ENCODE measurements around the gene LRRK1.

DNA sequence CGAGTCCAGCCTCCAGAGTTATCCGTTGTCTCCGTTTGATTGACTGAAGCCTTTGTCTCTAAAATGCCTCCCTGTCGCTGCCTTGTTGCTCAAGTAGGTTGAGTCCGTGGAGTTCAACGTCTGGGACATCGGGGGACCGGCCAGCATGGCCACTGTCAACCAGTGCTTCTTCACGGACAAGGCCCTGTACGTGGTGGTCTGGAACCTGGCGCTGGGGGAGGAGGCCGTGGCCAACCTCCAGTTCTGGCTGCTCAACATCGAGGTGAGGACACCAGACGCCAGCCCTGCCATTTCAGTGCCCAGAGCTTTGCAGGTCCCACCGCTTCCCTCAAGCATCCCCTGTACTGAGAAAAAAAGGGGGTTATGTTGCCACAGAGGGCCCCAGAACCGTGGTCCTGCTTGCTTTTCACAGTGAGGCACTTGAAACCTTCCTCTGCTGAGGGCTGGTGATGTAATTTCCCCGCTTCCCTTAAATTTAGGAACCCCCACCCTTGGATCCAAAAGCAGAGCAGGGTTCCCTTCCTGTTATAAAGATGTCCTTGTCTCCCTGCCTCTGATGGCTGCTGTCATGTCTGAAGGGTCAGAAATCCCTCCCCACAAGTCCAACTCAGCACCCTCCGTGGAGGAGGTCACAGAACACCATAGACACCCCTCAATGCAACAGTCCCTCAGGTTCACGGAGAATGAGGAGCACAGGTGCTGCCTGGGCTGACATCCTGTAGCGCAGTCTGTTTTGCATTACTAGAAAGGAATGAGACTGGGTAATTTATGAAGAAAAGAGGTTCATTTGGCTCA, 105.7 kb downstream of the LRRK1 start:
- TF ChIP-seq, protein P1, sequence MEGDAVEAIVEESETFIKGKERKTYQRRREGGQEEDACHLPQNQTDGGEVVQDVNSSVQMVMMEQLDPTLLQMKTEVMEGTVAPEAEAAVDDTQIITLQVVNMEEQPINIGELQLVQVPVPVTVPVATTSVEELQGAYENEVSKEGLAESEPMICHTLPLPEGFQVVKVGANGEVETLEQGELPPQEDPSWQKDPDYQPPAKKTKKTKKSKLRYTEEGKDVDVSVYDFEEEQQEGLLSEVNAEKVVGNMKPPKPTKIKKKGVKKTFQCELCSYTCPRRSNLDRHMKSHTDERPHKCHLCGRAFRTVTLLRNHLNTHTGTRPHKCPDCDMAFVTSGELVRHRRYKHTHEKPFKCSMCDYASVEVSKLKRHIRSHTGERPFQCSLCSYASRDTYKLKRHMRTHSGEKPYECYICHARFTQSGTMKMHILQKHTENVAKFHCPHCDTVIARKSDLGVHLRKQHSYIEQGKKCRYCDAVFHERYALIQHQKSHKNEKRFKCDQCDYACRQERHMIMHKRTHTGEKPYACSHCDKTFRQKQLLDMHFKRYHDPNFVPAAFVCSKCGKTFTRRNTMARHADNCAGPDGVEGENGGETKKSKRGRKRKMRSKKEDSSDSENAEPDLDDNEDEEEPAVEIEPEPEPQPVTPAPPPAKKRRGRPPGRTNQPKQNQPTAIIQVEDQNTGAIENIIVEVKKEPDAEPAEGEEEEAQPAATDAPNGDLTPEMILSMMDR (IDR thresholded peaks at IDR 0.05): no peak
- TF ChIP-seq POLR2A (IDR thresholded peaks at IDR 0.05): no peak

Data from esophagus squamous epithelium (tissue), 4 donors.